Smooth muscle cell of the brain vasculature (primary cell): ENCODE results near the gene M6PR.
"Not testable (repeated sequence)": the region's sequence is repeated elsewhere in the genome, so short reads cannot be mapped to it uniquely, and the experiment has no call there.

Source experiments
- DNase-seq: peaks from one replicate; pipeline ENCODE4 v3.0.0-alpha.2; 2012; ENCODE audit warnings: low read depth, low spot score

The M6PR gene

GRCh38 chr12:8912914-8913313, 36.5 kb downstream of the M6PR start:
- DNase-seq = no peak

- no peak for DNase-seq
Measured at GRCh38 chr12:8911606-8912268, 37.7 kb downstream of the M6PR start.

- DNase-seq = no peak
Measured at GRCh38 chr12:8909752-8910151, 39.7 kb downstream of the M6PR start.

GRCh38 chr12:8907513-8907912, 41.9 kb downstream of the M6PR start:
- DNase-seq = no peak

GRCh38 chr12:8906266-8907180, 42.9 kb downstream of the M6PR start:
- no peak for DNase-seq

GRCh38 chr12:8905546-8905945, 43.9 kb downstream of the M6PR start:
- DNase-seq = no peak

GRCh38 chr12:8904665-8905064, 44.8 kb downstream of the M6PR start:
- no peak for DNase-seq

- no peak for DNase-seq
Measured at GRCh38 chr12:8903646-8904045, 45.8 kb downstream of the M6PR start.

- not testable (repeated sequence) for DNase-seq
Measured at GRCh38 chr12:8902703-8903102, 46.7 kb downstream of the M6PR start.

GRCh38 chr12:8899830-8900229, 49.6 kb downstream of the M6PR start:
- no peak for DNase-seq

GRCh38 chr12:8897081-8897480, 52.4 kb downstream of the M6PR start:
- DNase-seq = no peak

GRCh38 chr12:8894986-8895385, 54.5 kb downstream of the M6PR start:
- DNase-seq = no peak

GRCh38 chr12:8894378-8894777, 55.1 kb downstream of the M6PR start:
- DNase-seq = no peak

GRCh38 chr12:8891976-8892375, 57.5 kb downstream of the M6PR start:
- DNase-seq = no peak
